HEK293 (cell line): ENCODE results near the gene DHX38.

Source experiments
- CTCF ChIA-PET: fragments of 350-600 bp; formaldehyde crosslinking; extraction: SDS; loops from one replicate; lab custom pipeline; 2021; ENCODE audit warnings: antibody characterized with exemption; lab: Yijun Ruan, JAX
- POLR2A ChIA-PET: fragments of 300-600 bp; formaldehyde crosslinking; extraction: SDS; loops from one replicate; lab custom pipeline; 2020; ENCODE audit warnings: antibody characterized with exemption, inconsistent platforms; lab: Yijun Ruan, JAX
- H3K27ac ChIP-seq: fragments of 200-500 bp; sonication (Bioruptor generic); 2 replicates; pipeline ENCODE4 v1.5.1; 2014; ENCODE audit warnings: low read depth, low read length, control low read depth, inconsistent platforms; ENCODE audit errors: extremely low read depth
- H3K36me3 ChIP-seq, 2 experiments: fragments of 200-500 bp in 1 of 2; sonication (Bioruptor generic) in 1 of 2; 1 replicate in 1 of 2; 2 replicates in 1 of 2; pipeline ENCODE4 v1.5.1; 2014 to 2017; ENCODE audit warnings: inconsistent platforms in 2 of 2, low read length in 2 of 2; ENCODE audit not compliant: control insufficient read depth in 2 of 2, insufficient read depth in 1 of 2
- H3K4me1 ChIP-seq: fragments of 200-500 bp; sonication (Bioruptor generic); 2 replicates; pipeline ENCODE4 v1.5.1; 2014; ENCODE audit warnings: mild to moderate bottlenecking, low read length, inconsistent platforms; ENCODE audit not compliant: control insufficient read depth, insufficient read depth
- H3K4me3 ChIP-seq: 2 replicates; pipeline ENCODE4 v1.5.1; 2011; ENCODE audit warnings: low read depth, mild to moderate bottlenecking, control low read depth, low read length, moderate library complexity
- H3K9me3 ChIP-seq: fragments of 200-500 bp; sonication (Bioruptor generic); 2 replicates; pipeline ENCODE4 v1.5.1; 2014; ENCODE audit warnings: low read depth, low read length, inconsistent platforms; ENCODE audit not compliant: control insufficient read depth, insufficient read depth
- HOXD13 ChIP-seq: sonication (generic); formaldehyde crosslinking; IDR thresholded peaks from 2 replicates; pipeline ENCODE4 v1.8.0; 2022; ENCODE audit warnings: missing genetic modification reagents, borderline replicate concordance
- SETDB1 ChIP-seq: IDR thresholded peaks from one replicate; pipeline ENCODE4 v1.6.1; 2017; ENCODE audit warnings: mild to moderate bottlenecking, low read length, moderate library complexity, mixed read lengths; ENCODE audit not compliant: insufficient read length
- ZBTB1 ChIP-seq: fragments of 450-650 bp; formaldehyde crosslinking; IDR thresholded peaks from 2 replicates; pipeline ENCODE4 v1.5.1; 2016; ENCODE audit warnings: missing biosample characterization, missing genetic modification characterization
- ZBTB48 ChIP-seq: fragments of 450-650 bp; formaldehyde crosslinking; IDR thresholded peaks from 2 replicates; pipeline ENCODE4 v1.5.1; 2016; ENCODE audit warnings: missing biosample characterization, missing genetic modification characterization
- ZNF10 ChIP-seq: fragments of 450-650 bp; formaldehyde crosslinking; IDR thresholded peaks from 2 replicates; pipeline ENCODE4 v1.5.1; 2017; ENCODE audit warnings: missing biosample characterization, missing genetic modification characterization
- ZNF112 ChIP-seq: fragments of 450-650 bp; formaldehyde crosslinking; IDR thresholded peaks from 2 replicates; pipeline ENCODE4 v1.5.0; 2017; ENCODE audit warnings: missing biosample characterization, missing genetic modification characterization
- ZNF169 ChIP-seq: fragments of 450-650 bp; formaldehyde crosslinking; IDR thresholded peaks from 2 replicates; pipeline ENCODE4 v1.5.1; 2016; ENCODE audit warnings: missing biosample characterization, missing genetic modification characterization
- ZNF274 ChIP-seq, 2 experiments: fragments of 200-500 bp in 1 of 2; fragments of 450-650 bp in 1 of 2; sonication (Bioruptor generic) in 1 of 2; formaldehyde crosslinking in 1 of 2; IDR thresholded peaks; 2 replicates each; pipeline versions ENCODE4 v1.5.1 to v1.6.1; 2014 to 2016; ENCODE audit warnings: borderline replicate concordance in 1 of 2, inconsistent platforms in 1 of 2, low read length in 1 of 2, missing biosample characterization in 1 of 2, missing genetic modification characterization in 1 of 2
- ZNF292 ChIP-seq: fragments of 450-650 bp; formaldehyde crosslinking; IDR thresholded peaks from 2 replicates; pipeline ENCODE4 v1.5.1; 2016; ENCODE audit warnings: low read depth, missing biosample characterization, missing genetic modification characterization, borderline replicate concordance
- ZNF404 ChIP-seq: fragments of 450-650 bp; formaldehyde crosslinking; IDR thresholded peaks from 2 replicates; pipeline ENCODE4 v1.5.1; 2017; ENCODE audit warnings: missing biosample characterization, missing genetic modification characterization
- ZNF521 ChIP-seq: fragments of 450-650 bp; formaldehyde crosslinking; IDR thresholded peaks from 2 replicates; pipeline ENCODE4 v1.5.1; 2017; ENCODE audit warnings: missing biosample characterization, mild to moderate bottlenecking, missing genetic modification characterization
- ZNF555 ChIP-seq: fragments of 450-650 bp; formaldehyde crosslinking; conservative IDR thresholded peaks from 2 replicates; pipeline ENCODE4 v1.5.1; 2017; ENCODE audit warnings: missing biosample characterization, mild to moderate bottlenecking, missing genetic modification characterization, inconsistent platforms
- ZNF660 ChIP-seq: fragments of 450-650 bp; IDR thresholded peaks from 2 replicates; pipeline ENCODE4 v1.5.1; 2018; ENCODE audit warnings: missing biosample characterization, mild to moderate bottlenecking, missing genetic modification characterization
- ZNF843 ChIP-seq: fragments of 450-650 bp; formaldehyde crosslinking; IDR thresholded peaks from 2 replicates; pipeline ENCODE4 v1.5.1; 2016; ENCODE audit warnings: missing biosample characterization, missing genetic modification characterization
- TF ChIP-seq, protein P1 (sequence below): fragments of 450-650 bp; formaldehyde crosslinking; IDR thresholded peaks from 2 replicates; pipeline ENCODE4 v1.5.1; 2016; ENCODE audit warnings: missing biosample characterization, missing genetic modification characterization
- TF ChIP-seq, protein P2 (sequence below): sonication (generic); formaldehyde crosslinking; IDR thresholded peaks from 2 replicates; pipeline ENCODE4 v1.8.1; 2022; ENCODE audit warnings: mild to moderate bottlenecking, moderate library complexity, missing genetic modification reagents
- TF ChIP-seq, protein P3 (sequence below): fragments of 450-650 bp; formaldehyde crosslinking; IDR thresholded peaks from 2 replicates; pipeline ENCODE4 v1.5.1; 2016; ENCODE audit warnings: missing biosample characterization, missing genetic modification characterization
- TF ChIP-seq, protein P4 (sequence below): fragments of 450-650 bp; formaldehyde crosslinking; IDR thresholded peaks from 2 replicates; pipeline ENCODE4 v1.5.1; 2017; ENCODE audit warnings: missing biosample characterization, missing genetic modification characterization
- TF ChIP-seq, protein P5 (sequence below): fragments of 450-650 bp; formaldehyde crosslinking; IDR thresholded peaks from 2 replicates; pipeline ENCODE4 v1.5.1; 2016; ENCODE audit warnings: missing biosample characterization, missing genetic modification characterization, borderline replicate concordance
- TF ChIP-seq, protein P6 (sequence below): fragments of 450-650 bp; formaldehyde crosslinking; IDR thresholded peaks from 2 replicates; pipeline ENCODE4; 2016; ENCODE audit warnings: missing biosample characterization, missing genetic modification characterization

The DHX38 gene

DNA sequence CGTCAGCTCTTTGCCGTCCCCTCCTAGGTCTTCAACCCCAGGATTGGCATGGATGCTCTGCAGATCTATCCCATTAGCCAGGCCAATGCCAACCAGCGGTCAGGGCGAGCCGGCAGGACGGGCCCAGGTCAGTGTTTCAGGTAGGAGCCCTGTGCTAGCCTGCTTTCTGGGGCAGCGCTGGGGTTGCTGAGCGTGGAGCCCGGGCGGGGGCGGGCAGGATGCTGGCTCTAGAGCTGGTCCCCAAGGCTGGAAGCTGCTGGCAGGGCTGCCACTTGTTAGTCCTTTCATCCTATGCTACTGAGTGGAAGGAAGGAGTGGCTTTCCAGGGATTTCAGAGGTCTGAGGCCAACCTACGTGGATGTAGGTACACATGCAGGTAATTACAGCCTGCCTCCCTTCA is 12.3 kb downstream of the DHX38 start:
- Histone ChIP-seq H3K4me1 (no peaks in the 10 kb centered on the region), H3K9me3 (no peaks in the 10 kb centered on the region), H3K36me3 (peaks cover 10 to 100% of the 10 kb centered on the region in 2 experiments), H3K27ac (no peak overlapping the region), H3K4me3 (no peak overlapping the region)
- ChIA-PET POLR2A (interaction anchor here (1.0 kb wide), 1 partner anchor 12 kb away, joined by 3 read pairs; the partner anchor contains the start of genes DHX38 and TXNL4B), CTCF (no interaction called here)
- TF ChIP-seq, protein P1, sequence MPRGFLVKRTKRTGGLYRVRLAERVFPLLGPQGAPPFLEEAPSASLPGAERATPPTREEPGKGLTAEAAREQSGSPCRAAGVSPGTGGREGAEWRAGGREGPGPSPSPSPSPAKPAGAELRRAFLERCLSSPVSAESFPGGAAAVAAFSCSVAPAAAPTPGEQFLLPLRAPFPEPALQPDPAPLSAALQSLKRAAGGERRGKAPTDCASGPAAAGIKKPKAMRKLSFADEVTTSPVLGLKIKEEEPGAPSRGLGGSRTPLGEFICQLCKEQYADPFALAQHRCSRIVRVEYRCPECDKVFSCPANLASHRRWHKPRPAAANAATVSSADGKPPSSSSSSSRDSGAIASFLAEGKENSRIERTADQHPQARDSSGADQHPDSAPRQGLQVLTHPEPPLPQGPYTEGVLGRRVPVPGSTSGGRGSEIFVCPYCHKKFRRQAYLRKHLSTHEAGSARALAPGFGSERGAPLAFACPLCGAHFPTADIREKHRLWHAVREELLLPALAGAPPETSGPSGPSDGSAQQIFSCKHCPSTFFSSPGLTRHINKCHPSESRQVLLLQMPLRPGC = no peak
- TF ChIP-seq ZNF521 (tag by site-specific recombination) (no peak), SETDB1 (no peak), ZBTB1 (tag by site-specific recombination) (no peak)
- TF ChIP-seq, protein P2, sequence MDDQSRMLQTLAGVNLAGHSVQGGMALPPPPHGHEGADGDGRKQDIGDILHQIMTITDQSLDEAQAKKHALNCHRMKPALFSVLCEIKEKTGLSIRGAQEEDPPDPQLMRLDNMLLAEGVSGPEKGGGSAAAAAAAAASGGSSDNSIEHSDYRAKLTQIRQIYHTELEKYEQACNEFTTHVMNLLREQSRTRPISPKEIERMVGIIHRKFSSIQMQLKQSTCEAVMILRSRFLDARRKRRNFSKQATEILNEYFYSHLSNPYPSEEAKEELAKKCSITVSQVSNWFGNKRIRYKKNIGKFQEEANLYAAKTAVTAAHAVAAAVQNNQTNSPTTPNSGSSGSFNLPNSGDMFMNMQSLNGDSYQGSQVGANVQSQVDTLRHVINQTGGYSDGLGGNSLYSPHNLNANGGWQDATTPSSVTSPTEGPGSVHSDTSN (CRISPR knock-in tag) = no peak
- TF ChIP-seq, protein P3, sequence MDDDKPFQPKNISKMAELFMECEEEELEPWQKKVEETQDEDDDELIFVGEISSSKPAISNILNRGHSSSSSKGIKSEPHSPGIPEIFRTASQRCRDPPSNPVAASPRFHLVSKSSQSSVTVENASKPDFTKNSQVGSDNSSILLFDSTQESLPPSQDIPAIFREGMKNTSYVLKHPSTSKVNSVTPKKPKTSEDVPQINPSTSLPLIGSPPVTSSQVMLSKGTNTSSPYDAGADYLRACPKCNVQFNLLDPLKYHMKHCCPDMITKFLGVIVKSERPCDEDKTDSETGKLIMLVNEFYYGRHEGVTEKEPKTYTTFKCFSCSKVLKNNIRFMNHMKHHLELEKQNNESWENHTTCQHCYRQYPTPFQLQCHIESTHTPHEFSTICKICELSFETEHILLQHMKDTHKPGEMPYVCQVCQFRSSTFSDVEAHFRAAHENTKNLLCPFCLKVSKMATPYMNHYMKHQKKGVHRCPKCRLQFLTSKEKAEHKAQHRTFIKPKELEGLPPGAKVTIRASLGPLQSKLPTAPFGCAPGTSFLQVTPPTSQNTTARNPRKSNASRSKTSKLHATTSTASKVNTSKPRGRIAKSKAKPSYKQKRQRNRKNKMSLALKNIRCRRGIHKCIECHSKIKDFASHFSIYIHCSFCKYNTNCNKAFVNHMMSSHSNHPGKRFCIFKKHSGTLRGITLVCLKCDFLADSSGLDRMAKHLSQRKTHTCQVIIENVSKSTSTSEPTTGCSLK (tag by site-specific recombination) = no peak
- TF ChIP-seq, protein P4, sequence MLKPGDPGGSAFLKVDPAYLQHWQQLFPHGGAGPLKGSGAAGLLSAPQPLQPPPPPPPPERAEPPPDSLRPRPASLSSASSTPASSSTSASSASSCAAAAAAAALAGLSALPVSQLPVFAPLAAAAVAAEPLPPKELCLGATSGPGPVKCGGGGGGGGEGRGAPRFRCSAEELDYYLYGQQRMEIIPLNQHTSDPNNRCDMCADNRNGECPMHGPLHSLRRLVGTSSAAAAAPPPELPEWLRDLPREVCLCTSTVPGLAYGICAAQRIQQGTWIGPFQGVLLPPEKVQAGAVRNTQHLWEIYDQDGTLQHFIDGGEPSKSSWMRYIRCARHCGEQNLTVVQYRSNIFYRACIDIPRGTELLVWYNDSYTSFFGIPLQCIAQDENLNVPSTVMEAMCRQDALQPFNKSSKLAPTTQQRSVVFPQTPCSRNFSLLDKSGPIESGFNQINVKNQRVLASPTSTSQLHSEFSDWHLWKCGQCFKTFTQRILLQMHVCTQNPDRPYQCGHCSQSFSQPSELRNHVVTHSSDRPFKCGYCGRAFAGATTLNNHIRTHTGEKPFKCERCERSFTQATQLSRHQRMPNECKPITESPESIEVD (tag by site-specific recombination) = no peak

DNA sequence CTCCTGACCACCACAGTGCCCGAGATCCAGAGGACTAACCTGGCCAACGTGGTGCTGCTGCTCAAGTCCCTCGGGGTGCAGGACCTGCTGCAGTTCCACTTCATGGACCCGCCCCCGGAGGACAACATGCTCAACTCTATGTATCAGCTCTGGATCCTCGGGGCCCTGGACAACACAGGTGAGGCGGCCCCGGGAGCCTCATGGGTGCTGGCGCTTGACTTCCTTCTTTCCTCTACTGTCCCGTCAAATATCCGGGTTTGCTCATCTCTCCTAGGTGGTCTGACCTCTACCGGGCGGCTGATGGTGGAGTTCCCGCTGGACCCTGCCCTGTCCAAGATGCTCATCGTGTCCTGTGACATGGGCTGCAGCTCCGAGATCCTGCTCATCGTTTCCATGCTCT is 13.7 kb downstream of the DHX38 start:
- Histone ChIP-seq H3K4me1 (no peaks in the 10 kb centered on the region), H3K4me3 (no peak overlapping the region), H3K36me3 (peaks cover 4 to 100% of the 10 kb centered on the region in 2 experiments; a peak in 2 of 3 replicates), H3K27ac (no peak overlapping the region), H3K9me3 (no peaks in the 10 kb centered on the region)
- ChIA-PET CTCF (no interaction called here), POLR2A (no interaction called here)
- TF ChIP-seq ZNF555 (tag by site-specific recombination) = no peak
- no peak for TF ChIP-seq ZNF169 (tag by site-specific recombination)
- no peak for TF ChIP-seq ZBTB48 (tag by site-specific recombination)
- no peak for TF ChIP-seq ZNF843 (tag by site-specific recombination)
- TF ChIP-seq HOXD13 = no peak
- TF ChIP-seq, protein P4 (tag by site-specific recombination) = no peak
- TF ChIP-seq ZNF10 = no peak
- TF ChIP-seq ZNF660 (tag by site-specific recombination) = no peak
- TF ChIP-seq, protein P5, sequence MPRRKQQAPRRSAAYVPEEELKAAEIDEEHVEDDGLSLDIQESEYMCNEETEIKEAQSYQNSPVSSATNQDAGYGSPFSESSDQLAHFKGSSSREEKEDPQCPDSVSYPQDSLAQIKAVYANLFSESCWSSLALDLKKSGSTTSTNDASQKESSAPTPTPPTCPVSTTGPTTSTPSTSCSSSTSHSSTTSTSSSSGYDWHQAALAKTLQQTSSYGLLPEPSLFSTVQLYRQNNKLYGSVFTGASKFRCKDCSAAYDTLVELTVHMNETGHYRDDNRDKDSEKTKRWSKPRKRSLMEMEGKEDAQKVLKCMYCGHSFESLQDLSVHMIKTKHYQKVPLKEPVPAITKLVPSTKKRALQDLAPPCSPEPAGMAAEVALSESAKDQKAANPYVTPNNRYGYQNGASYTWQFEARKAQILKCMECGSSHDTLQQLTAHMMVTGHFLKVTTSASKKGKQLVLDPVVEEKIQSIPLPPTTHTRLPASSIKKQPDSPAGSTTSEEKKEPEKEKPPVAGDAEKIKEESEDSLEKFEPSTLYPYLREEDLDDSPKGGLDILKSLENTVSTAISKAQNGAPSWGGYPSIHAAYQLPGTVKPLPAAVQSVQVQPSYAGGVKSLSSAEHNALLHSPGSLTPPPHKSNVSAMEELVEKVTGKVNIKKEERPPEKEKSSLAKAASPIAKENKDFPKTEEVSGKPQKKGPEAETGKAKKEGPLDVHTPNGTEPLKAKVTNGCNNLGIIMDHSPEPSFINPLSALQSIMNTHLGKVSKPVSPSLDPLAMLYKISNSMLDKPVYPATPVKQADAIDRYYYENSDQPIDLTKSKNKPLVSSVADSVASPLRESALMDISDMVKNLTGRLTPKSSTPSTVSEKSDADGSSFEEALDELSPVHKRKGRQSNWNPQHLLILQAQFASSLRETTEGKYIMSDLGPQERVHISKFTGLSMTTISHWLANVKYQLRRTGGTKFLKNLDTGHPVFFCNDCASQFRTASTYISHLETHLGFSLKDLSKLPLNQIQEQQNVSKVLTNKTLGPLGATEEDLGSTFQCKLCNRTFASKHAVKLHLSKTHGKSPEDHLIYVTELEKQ (tag by site-specific recombination) = no peak
- no peak for TF ChIP-seq ZNF274 (IDR thresholded peaks at IDR 0.05; ENCODE audit: low read length)
- no peak for TF ChIP-seq ZNF274 (tag by site-specific recombination; IDR thresholded peaks at IDR 0.05; ENCODE audit: borderline replicate concordance)
- TF ChIP-seq ZNF404 (tag by site-specific recombination) = no peak
- no peak for TF ChIP-seq ZNF521 (tag by site-specific recombination)
- TF ChIP-seq ZNF292 (tag by site-specific recombination) = no peak
- TF ChIP-seq, protein P6, sequence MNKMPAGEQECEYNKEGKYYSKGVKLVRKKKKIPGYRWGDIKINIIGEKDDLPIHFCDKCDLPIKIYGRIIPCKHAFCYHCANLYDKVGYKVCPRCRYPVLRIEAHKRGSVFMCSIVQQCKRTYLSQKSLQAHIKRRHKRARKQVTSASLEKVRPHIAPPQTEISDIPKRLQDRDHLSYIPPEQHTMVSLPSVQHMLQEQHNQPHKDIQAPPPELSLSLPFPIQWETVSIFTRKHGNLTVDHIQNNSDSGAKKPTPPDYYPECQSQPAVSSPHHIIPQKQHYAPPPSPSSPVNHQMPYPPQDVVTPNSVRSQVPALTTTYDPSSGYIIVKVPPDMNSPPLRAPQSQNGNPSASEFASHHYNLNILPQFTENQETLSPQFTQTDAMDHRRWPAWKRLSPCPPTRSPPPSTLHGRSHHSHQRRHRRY (tag by site-specific recombination) = no peak
- TF ChIP-seq ZNF112 = no peak
- TF ChIP-seq SETDB1 = no peak
